Adrenal gland (tissue), 5 donors: ENCODE measurements around the gene FBXL17.

Experiments
- CTCF ChIP-seq, 6 experiments: fragments of 450-650 bp in 4 of 6; fragments of 200-600 bp in 2 of 6; sonication (generic) in 1 of 6; IDR thresholded peaks; 1 replicate in 5 of 6; 2 replicates in 1 of 6; pipeline versions ENCODE4 v1.5.1 to v1.8.0; 2016 to 2021; ENCODE audit warnings: antibody characterized with exemption in 6 of 6, mild to moderate bottlenecking in 2 of 6, moderate library complexity in 1 of 6
- POLR2A ChIP-seq, 2 donors: fragments of 450-650 bp; IDR thresholded peaks; one replicate each; pipeline ENCODE4 v1.6.1; 2017; ENCODE audit warnings: antibody characterized with exemption in 2 of 2, mild to moderate bottlenecking in 2 of 2, moderate library complexity in 1 of 2
- donor health status: DM: no; HTN: no; CAD: no.

GRCh38 chr5:107849118-107849517 is 532.8 kb downstream of the FBXL17 start:
- TF ChIP-seq CTCF (IDR thresholded peaks at IDR 0.05): no peak
- TF ChIP-seq POLR2A (IDR thresholded peaks at IDR 0.05): no peak
